ENCODE data around the gene PHOX2A.
A peak's percentile ranks its signal among the peaks of the same experiment; 100 is the strongest.

The PHOX2A gene

DNA sequence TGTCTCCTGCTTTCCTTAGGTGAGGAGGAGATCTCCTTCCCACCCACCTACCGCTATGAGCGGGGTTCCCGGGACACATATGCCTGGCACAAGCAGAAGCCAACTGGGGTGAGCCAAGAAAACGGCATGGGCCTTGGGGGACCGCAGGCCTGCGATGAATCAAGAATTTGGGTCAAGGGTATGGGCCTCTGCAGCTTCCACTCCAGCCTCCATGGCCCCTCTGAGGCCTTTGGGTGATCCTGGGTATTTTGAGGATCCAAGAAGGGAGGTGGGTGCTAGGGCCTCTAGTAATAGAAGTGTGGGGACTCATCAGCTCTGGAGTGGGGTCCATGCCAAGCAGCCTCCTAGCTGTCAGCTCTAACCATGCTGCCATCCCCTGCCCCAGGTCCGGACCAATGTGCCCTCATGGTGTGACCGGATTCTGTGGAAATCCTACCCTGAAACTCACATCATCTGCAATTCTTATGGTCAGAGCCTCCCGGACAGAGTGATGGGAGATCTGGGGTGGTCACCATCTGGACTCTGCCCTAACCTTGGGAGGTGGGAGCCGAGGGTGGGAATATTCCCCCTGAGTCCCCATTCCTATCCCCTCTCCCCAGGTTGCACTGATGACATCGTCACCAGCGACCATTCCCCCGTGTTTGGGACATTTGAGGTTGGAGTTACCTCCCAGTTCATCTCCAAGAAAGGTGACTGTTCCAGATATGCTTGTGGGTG is 10.8 kb downstream of the PHOX2A start:
- DNase-seq = peak; percentile 26

- no peak for DNase-seq
Observed at GRCh38 chr11:72232260-72233055, 11.5 kb downstream of the PHOX2A start.

DNA sequence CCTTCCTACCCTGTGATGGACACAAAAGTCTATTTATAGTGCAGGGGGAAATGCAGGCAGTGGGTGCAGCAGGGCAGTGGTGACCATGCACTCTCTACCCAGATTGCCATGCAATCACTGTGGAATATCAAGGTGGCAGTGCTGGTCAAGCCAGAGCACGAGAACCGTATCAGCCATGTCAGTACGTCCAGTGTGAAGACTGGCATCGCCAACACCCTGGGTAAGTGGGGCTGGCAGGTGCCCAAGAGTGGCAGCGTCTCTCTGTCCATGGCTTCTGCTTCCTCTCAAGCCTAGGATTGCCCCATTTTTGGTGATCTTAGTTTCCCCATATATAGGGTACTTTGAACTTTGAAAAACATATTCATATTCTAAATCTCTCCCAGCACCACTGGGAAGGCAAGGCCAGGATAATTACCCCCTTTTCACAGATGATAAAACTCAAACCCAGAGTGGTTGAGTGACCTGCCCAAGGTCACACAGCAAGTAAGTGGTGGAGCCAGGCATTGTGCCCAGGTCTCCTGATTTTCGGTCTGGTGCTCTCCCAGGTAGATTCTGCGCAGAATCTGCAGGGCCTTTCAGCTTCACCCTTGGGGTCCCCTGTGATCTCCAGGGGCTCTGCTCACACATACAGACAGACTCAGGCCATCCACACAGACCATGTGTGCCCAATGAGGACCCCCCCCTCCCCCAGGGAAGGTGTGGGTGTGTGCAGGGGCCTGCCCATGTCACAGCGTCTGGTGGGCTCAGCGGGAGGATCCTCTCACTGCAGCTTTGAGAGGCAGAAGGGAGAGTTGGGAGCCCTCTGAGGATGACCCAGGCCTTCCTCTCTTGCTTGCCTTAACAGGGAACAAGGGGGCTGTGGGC is 12.3 kb downstream of the PHOX2A start:
- DNase-seq = peak; percentile 8

GRCh38 chr11:72230764-72231365 is 13.1 kb downstream of the PHOX2A start:
- DNase-seq = peak; percentile 8

GRCh38 chr11:72229925-72230763 is 13.8 kb downstream of the PHOX2A start:
- no peak for DNase-seq

GRCh38 chr11:72229336-72229924 is 14.5 kb downstream of the PHOX2A start:
- DNase-seq = peak; percentile 11

DNA sequence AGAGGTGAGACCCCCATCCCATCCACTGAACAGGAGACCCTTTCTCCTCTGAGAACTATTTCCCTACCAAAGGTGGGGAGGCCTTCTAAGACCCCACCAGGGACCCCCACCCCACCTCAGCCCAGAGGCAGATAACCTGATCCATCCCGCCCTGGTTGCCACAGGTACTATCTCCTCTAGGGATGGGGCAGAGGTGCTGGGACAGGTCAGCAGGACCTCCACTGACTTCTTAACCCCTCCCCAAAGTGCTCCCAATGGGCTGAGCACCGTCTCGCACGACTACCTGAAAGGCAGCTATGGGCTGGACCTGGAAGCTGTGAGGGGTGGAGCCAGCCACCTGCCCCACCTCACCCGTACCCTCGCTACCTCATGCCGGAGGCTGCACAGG is 15.1 kb downstream of the PHOX2A start:
- no peak for DNase-seq

GRCh38 chr11:72228229-72228843 is 15.6 kb downstream of the PHOX2A start:
- DNase-seq = no peak

DNA sequence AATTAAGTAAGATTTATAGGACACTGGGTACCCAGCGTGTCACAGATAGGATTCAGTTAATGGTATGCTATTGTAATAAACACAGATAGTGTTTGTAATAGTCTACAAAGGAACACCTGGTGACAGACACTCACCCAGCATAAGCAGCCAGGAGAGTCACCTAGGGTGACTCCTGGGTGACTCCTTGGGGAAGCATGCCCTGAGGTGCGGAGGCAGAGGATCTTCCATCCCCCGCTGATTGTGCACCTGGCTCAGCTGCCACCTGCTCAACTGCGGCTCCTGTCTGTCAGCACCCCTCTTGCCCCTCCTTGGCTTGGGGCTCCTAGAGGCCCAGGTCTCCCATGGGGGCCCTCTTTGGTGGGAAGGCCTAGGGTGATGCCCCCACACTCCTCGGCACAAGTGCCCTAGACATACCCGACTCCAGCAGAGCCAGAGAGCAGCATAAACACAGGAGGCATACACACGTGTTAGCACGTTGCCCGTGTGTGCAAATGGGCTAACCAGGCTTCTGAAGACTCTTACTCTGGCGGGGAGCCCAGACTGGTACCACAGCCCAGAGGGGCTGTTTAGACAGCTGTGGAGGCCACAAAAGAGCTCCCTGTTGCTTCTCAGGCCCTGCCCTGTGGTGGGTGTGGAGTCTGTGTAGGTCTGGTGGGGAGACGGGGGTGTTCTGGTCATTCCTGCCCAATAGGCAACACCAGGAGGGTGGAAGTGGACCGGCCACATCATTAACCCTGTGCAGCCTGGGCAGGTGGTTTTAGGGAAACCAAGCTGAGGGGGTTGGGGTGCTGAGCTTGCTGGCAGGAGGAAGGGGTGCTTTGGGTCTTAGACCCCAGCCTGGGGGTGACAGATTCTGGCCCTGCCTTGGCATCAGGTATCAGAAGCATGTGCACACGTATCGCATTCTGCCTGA is 16.4 kb downstream of the PHOX2A start:
- no peak for DNase-seq

DNA sequence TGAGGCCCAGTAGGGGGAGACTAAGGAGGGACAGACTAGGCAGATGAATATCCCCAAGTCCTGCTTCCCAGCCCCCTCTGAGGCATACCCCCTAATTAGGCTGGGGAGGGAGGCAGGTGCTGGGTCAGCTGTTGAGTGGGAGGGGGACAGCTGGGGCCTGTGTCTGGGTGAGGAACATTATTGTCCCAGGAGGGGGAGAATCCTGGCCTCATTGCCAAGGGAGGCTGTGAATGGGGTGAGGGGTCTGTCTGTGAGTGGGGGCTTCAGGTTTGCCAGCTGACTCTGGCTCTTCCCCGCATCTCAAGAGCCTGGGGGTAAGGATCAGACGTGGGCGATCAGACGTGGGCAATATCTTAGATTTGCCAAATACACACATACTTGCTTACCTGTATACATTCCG is 17.3 kb downstream of the PHOX2A start:
- no peak for DNase-seq

DNA sequence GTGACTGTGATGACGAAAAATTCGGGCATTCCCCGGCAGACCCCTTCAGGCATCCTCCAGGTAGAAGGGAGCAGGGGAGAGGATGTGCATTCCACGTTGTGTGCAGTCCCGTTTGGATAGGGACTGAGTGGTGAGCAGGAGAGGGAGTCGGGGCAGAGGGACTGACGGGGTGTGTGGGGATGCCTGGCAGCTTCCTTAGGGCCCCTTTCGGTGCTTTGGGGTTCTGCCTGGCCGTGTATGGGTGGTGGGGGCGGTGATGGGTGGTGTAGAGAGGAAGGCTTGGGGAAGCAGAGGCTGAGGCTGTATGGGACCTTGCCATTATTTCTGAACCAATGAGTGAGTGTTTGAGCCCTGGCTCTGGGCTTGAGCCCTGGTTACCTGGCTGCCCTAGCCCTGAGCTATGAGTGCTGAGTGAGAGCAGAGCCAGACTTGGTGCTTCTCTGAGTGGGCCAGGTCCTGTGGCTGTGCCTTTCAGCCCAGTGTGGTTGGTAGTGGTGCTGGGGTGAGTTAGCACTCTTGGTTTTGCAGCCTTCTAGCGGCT is 18.5 kb downstream of the PHOX2A start:
- DNase-seq = no peak

DNA sequence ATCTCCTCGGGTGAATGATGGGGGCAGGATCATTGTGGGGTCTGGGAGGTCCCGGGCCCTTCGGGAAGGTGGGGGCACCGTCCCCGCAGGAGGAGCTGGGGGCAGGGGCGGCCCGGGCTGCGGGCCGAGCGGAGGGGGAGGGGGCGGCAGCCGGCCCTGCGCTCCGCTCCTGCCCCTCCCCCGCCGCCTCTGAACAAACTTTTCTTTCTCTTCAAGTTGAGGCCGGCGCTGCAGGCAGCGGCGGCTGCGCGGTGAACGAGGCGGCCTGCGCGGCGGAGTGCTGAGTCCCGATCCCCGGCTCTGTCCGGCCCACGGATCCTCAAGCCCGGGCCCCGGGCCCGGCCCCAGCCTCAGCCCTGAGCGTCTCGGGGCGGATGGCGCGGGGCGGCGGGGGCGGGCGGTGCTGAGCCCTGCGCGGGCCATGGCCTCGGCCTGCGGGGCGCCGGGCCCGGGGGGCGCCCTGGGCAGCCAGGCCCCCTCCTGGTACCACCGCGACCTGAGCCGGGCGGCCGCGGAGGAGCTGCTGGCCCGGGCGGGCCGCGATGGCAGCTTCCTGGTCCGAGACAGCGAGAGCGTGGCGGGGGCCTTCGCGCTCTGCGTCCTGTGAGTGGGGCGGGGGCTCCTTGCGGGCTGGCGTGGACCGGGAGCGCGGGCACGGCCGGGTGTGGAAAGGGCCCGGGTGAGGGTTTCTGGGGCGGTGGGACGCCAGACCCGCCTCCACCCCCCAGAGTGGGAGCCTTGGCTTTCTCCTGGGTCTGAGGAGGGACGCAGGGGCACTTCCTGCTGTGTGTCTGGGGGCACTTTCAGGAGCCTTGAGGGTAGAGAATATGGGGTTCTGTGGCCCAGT is 19.2 kb downstream of the PHOX2A start, which contains the start of gene INPPL1:
INPPL1 (plus strand) TSS at position 204 of the 847 bp plus-strand sequence; CDS start at position 422, 218 bp downstream.
- DNase-seq = peak; percentile 58

DNA sequence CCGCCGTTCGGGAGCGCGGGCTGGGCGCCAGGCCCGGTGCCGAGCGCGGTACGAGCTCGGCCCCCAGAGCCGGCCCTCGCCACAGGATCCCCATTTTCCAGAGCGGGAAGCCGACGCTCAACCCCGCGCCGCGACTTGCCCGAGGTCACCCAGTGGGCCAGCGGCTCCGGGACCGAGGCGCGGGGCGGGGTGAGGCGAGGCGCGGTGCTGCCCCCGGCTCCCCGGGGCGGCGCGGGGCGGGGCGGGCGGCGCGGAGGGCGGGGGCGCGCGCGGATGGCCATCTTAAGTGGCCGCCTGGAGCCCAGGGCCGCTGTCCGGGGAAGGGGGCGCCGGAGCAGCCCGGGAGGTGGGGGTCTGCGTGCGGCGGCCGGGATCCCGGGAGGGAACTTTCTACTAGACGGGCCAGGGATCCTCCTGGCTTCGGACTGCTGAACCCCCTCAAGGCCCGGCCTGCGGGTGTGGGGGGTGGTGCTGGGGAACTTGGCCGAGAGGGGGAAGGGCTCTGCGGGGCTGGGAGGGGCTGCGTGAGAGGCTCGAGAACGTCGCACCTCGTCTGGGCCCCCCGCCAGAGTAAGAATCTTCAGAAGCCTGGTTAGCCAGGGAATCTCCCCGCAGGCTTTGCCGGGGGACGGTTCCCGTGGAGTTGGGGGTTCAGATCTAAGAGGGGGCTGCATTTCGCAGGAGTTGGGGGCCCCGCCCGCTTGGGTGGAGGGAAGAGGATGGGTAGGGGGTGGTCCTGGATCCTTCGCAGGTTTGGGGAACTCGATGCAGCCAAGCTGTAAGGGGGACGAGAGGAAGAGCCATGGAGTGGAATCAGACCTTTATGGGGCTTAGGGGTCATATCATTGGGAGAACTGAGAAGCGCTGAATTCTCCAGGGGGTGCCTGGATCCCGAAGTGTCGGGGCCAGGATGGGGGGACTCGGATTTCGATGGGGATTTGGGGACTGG is 20.1 kb downstream of the PHOX2A start:
- peak; percentile 77 for DNase-seq

GRCh38 chr11:72222907-72223614 is 20.9 kb downstream of the PHOX2A start:
- peak; percentile 93 for DNase-seq

GRCh38 chr11:72222106-72222891 is 21.7 kb downstream of the PHOX2A start:
- no peak for DNase-seq
